HG03045 (cell line): Measurements from ENCODE around the gene SLC30A9.

ENCODE experiments used
- ATAC-seq: cut with Tn5 transposase; IDR thresholded peaks from one replicate; pipeline ENCODE4 v1.9.1; 2021; ENCODE audit warnings: mild to moderate bottlenecking, moderate library complexity; ENCODE audit not compliant: unreplicated experiment

The SLC30A9 gene

DNA sequence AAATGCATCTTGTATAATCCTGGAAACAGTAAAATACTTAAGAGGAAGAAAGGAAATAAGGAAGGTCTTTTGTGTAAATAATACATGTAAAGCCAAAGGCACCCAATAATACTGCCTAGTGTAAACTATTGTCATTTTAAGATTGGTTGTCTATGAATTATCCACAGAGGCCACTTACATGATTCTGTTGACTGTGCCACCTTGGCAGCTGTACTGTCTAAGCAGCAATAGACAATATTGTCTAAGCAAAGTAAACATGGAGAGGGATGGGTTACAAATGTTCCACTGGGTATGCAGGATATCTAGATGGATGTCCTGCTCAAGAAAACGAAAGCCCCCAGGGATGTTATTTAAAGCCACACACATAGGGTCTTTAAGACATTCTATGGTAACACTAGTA lies 142.7 kb downstream of the SLC30A9 start:
- ATAC-seq = no peak

GRCh38 chr4:42136371-42136770 lies 146.0 kb downstream of the SLC30A9 start:
- ATAC-seq = no peak
